Fibroblast of upper back skin (primary cell): ENCODE measurements around the gene SLC35F5.
"Not testable (repeated sequence)": the region's sequence is repeated elsewhere in the genome, so short reads cannot be mapped to it uniquely, and the experiment has no call there.

Source experiments
- DNase-seq: peaks from one replicate; pipeline ENCODE4 v3.0.0-alpha.2; 2013

The SLC35F5 gene

GRCh38 chr2:113756355-113757137 lies at the start of gene SLC35F5:
SLC35F5 (minus strand) TSS chr2:113756642; CDS start chr2:113756409, 233 bp downstream.
- DNase-seq, result peak; percentile 88

GRCh38 chr2:113799375-113799774 lies 42.9 kb upstream of the SLC35F5 start:
- DNase-seq, result no peak

- no peak for DNase-seq
Measured at GRCh38 chr2:113797237-113797636, 40.8 kb upstream of the SLC35F5 start.

DNA sequence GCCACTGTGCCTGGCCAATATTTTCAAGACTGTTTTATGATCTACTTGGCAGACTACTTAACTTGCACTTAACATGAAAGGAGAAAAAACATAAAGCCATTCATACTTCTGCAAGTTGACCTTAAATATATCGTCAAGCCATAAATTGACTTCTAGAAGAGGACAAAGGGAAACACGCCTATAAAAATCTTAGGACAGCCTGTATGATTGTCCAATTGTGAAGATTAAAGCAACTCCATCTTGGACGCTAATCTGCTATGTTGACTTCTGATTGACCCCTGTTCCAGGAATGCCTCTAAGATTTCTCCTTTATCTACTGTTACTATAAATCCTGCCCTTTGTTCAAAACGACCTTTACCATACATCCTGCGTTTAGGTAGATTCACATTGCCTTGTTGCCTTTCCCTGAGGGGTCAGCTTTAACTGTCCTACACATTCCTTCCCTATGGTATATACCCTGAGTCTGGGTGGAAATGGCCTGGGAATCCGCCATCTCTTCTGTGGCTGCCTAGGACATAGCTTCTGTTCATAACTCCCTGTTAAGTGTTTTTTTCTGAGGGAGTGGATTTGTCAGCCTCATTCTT lies 40.2 kb upstream of the SLC35F5 start:
- no peak for DNase-seq

DNA sequence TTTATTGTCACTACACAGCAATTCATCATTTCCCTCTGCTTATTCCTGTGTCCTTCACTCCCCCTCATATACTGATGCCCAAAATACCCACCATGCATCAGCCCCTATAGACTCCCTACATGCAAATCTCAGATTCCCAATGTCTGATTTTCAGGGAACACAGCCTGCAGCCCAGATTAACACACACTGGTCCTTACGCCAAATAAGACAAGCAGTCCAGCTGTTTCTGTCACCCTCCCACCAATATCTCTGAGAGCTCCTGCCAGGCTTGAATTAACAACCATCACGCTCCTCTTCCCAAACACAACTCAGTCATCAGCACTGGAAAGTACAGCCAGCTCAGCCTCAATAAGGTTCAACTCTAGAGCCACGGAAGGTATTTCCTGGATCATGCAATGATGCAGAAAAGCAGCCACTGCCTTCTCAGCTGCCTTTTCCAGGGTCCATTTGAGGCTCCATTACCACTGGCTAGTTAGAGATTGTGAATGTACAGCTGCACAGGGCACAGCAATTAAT lies 39.0 kb upstream of the SLC35F5 start:
- no peak for DNase-seq

DNA sequence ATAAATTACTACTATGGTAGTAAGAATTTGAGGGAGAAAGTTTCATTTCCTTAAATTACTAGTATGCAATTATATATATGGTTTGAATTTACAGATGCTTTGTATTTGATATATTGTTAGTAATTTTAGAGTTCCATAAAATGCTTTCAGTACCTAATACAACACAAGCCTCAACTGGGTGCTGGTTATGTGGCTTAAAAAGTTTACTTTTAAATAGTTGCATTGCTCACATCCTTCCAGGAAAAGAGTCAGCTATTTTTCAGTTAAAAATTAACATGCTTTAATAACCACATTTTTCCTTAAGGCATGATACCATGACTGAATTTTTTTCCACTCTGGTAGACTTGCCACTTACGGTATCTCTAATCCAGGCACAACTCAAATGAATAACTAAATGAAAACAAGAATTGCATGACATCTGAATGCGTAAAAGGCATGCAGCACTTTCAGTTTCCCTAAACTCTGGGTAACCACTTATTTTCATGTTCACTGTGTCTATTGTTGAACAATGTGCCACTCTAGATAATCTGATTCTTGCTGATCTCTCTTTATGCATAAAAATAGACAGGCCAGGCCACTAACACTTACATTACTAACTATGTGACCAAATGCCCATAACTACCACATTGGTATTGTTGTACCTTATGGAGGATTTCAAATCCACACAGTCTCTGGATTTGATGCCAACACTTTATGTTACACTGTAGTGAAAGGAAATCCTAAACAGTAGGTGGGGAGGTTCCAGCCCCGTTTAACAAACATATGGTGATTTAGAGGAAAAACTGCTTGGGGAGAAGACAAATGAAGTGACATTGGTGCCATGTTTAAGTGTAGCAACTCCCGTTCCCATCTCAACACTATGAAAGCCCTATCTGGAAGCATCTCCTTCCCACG lies 35.5 kb upstream of the SLC35F5 start:
- DNase-seq, result no peak

- DNase-seq, result no peak
Measured at GRCh38 chr2:113784823-113785744, 28.6 kb upstream of the SLC35F5 start.

GRCh38 chr2:113780472-113780871 lies 24.0 kb upstream of the SLC35F5 start:
- no peak for DNase-seq

- no peak for DNase-seq
Measured at GRCh38 chr2:113777371-113777770, 20.9 kb upstream of the SLC35F5 start.

GRCh38 chr2:113776949-113777348 lies 20.5 kb upstream of the SLC35F5 start:
- peak; percentile 34 for DNase-seq

DNA sequence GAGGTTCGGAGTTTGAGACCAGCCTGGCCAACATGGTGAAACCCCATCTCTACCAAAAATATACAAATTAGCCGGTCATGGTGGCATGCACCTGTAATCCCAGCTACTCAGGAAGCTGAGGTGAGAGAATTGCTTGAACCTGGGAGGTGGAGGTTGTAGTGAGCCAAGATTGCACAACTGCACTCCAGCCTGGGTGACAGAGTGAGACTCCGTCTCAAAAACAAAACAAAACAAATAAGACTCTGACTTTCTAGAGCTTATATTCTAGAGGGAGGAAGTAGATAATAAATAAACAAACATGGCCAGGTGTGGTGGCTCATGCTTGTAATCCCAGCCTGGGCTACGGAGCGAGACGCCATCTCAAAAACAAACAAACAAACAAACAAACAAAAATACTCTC lies 18.2 kb upstream of the SLC35F5 start:
- not testable (repeated sequence) for DNase-seq

- no peak for DNase-seq
Measured at GRCh38 chr2:113770929-113771328, 14.5 kb upstream of the SLC35F5 start.

GRCh38 chr2:113769555-113769954 lies 13.1 kb upstream of the SLC35F5 start:
- DNase-seq, result no peak

GRCh38 chr2:113768770-113769169 lies 12.3 kb upstream of the SLC35F5 start:
- peak; percentile 15 for DNase-seq

DNA sequence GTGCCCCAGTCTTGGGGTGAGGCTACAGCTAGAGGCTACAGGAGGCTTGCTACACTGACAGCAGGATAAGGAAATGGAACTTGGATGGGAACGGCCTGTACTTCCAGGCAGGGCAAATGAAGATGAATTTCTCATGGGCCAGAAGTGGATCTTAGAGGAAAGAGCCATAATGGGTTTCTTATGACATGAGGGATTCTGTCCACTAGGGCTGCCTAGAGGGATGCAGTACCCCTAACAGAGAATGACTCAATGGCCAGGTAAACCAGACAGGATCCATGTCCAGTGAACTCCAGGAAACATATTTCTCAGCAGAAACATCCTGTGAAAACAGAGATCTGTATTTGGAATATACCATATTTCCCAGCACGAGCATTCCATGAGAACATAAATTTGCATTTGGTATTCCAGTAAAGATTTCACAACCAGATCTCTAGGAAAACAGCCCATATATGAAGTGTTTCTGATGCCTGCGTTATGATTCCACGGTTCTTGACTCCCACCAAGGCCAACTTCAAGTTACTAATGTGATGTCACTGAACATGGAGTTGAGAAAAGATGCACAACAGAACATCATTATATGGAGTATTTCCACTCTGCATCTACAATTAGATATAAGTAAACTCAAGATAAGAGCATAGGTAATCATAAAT lies 11.5 kb upstream of the SLC35F5 start:
- DNase-seq, result peak; percentile 7

DNA sequence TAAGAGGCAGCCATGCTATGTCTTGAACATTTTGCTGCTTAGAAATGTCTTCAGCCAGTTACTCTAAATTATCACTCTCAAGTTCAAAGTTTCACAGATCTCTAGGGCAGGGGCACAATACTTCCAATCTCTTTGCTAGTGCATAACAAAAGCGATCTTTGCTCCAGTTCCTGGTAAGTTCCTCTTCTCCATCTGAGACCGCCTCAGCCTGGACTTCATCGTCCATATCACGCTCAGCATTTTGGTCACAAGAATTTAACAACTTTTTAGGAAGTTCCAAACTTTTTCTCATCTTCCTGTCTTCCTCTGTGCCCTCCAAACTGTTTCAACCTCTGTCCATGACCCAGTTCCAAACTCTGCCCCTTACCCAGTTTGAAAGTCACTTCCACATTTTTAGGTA lies 8.8 kb upstream of the SLC35F5 start:
- DNase-seq, result no peak

- DNase-seq, result peak; percentile 91
Measured at GRCh38 chr2:113762377-113763118, 6.1 kb upstream of the SLC35F5 start.

DNA sequence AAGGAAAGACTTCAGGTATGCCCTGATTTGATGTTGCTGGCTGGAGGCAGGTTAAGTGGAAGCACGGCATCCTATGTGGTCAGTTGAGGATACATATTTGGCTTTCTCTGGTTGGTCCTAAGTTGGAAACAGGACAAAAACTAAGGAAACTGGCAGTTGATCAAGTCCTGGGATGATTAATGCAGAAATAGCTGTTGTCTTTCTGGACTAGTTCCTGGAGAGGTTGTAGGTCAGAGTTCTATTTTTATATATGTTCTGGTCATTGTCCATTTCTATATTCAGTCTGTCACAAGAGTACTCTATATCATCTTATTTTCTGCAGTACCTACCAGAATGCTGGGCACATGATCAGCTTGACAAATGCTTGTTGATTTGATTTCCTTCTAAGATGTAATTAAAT lies 4.0 kb upstream of the SLC35F5 start:
- DNase-seq, result peak; percentile 73

GRCh38 chr2:113757138-113757657 lies 756 bp upstream of the SLC35F5 start:
- DNase-seq, result no peak

DNA sequence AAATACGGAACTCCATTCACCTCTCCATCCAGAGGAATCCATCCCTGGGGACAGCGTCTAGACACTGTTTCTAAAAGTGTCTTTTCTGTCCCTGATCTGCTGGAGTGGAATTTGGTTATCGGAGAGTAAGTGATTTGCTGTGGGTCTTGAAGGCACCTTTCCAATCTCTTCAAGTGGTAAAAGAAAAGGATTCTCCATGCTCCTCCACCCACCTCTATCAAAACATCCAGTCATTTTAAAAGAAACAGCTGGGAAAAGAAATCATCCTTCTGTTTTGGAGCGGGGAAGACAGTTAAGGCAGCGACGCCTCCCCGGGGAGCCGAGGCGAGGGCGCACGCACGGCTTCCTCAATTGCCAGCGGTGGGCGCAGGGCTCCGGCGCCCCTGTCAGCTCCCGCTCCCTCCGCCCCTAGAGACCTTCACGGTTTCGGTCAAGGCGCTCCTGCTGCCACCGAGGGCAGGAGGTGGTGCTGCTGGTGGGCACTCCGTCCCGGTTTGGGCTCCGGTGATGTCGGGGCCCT lies 547 bp downstream of the SLC35F5 start:
- peak; percentile 5 for DNase-seq
